ENCODE data around the gene ATG9A.

The ATG9A gene

DNA sequence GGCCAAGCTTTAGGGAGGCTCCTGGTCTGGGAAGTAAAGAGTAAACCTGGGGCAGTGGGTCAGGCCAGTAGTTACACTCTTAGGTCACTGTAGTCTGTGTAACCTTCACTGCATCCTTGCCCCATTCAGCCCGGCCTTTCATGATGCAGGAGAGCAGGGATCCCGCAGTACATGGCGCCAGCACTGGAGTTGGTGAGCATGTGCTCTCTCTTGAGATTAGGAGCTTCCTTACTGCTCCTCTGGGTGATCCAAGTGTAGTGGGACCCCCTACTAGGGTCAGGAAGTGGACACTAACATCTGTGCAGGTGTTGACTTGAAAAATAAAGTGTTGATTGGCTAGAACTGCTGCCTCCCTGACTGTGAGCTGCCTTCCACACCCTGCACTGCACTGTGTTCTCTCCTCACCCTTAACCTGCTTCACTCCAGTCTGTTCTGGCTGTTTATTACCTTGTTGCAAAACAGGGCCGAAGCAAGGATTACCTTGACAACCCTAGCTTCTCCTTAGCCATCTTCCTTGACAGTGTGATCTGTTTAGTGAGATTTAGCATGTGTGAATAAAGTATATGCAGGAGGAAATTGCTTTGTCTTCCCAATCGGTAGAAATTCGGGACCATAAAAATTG is 46.2 kb downstream of the ATG9A start:
- DNase-seq (ENCODE audit: low read depth): no peak
- no peak overlapping the region for H3K4me3 ChIP-seq (ENCODE audit: low read depth, low read length)
- no peak for TF ChIP-seq POLR2A (IDR thresholded peaks at IDR 0.05; ENCODE audit: extremely low read depth, insufficient read length)
- TF ChIP-seq, protein P1, sequence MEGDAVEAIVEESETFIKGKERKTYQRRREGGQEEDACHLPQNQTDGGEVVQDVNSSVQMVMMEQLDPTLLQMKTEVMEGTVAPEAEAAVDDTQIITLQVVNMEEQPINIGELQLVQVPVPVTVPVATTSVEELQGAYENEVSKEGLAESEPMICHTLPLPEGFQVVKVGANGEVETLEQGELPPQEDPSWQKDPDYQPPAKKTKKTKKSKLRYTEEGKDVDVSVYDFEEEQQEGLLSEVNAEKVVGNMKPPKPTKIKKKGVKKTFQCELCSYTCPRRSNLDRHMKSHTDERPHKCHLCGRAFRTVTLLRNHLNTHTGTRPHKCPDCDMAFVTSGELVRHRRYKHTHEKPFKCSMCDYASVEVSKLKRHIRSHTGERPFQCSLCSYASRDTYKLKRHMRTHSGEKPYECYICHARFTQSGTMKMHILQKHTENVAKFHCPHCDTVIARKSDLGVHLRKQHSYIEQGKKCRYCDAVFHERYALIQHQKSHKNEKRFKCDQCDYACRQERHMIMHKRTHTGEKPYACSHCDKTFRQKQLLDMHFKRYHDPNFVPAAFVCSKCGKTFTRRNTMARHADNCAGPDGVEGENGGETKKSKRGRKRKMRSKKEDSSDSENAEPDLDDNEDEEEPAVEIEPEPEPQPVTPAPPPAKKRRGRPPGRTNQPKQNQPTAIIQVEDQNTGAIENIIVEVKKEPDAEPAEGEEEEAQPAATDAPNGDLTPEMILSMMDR (IDR thresholded peaks at IDR 0.05; ENCODE audit: low read depth, low read length): no peak
- TF ChIP-seq, protein P2, sequence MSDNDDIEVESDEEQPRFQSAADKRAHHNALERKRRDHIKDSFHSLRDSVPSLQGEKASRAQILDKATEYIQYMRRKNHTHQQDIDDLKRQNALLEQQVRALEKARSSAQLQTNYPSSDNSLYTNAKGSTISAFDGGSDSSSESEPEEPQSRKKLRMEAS (IDR thresholded peaks at IDR 0.05; ENCODE audit: low read depth, low read length): no peak
- no peak for TF ChIP-seq MYC (IDR thresholded peaks at IDR 0.05; ENCODE audit: low read depth, low read length)

DNA sequence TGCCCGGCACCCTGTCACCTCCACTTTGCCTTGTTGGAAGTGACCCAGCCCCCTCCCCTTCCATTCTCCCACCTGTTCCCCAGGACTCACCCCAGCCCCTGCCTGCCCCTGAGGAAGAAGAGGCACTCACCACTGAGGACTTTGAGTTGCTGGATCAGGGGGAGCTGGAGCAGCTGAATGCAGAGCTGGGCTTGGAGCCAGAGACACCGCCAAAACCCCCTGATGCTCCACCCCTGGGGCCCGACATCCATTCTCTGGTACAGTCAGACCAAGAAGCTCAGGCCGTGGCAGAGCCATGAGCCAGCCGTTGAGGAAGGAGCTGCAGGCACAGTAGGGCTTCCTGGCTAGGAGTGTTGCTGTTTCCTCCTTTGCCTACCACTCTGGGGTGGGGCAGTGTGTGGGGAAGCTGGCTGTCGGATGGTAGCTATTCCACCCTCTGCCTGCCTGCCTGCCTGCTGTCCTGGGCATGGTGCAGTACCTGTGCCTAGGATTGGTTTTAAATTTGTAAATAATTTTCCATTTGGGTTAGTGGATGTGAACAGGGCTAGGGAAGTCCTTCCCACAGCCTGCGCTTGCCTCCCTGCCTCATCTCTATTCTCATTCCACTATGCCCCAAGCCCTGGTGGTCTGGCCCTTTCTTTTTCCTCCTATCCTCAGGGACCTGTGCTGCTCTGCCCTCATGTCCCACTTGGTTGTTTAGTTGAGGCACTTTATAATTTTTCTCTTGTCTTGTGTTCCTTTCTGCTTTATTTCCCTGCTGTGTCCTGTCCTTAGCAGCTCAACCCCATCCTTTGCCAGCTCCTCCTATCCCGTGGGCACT is 46.9 kb downstream of the ATG9A start:
- TF ChIP-seq, protein P2 (IDR thresholded peaks at IDR 0.05; ENCODE audit: low read depth, low read length): no peak
- TF ChIP-seq POLR2A (IDR thresholded peaks at IDR 0.05; ENCODE audit: extremely low read depth, insufficient read length): no peak
- TF ChIP-seq, protein P1 (IDR thresholded peaks at IDR 0.05; ENCODE audit: low read depth, low read length): no peak
- TF ChIP-seq MYC (IDR thresholded peaks at IDR 0.05; ENCODE audit: low read depth, low read length): no peak
- no peak overlapping the region for H3K4me3 ChIP-seq (ENCODE audit: low read depth, low read length)
- DNase-seq (ENCODE audit: low read depth): no peak

DNA sequence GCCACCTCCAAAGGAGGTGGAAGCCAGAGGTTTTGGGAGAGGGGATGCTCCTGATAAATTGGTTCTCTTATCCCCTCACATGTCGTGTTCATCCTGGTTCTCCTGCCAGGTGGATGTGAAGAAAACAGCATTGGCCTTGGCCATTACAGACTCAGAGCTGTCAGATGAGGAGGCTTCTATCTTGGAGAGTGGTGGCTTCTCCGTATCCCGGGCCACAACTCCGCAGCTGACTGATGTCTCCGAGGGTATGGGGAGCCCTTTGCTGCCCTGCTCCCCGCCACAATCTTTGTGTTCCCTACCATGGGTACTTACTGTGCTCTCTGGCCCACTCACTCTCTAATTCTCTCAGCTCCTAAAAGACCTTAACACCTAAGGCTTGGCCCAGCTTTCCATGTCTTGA is 47.9 kb downstream of the ATG9A start:
- DNase-seq (ENCODE audit: low read depth): no peak
- TF ChIP-seq, protein P1 (IDR thresholded peaks at IDR 0.05; ENCODE audit: low read depth, low read length): no peak
- no peak overlapping the region for H3K4me3 ChIP-seq (ENCODE audit: low read depth, low read length)

DNA sequence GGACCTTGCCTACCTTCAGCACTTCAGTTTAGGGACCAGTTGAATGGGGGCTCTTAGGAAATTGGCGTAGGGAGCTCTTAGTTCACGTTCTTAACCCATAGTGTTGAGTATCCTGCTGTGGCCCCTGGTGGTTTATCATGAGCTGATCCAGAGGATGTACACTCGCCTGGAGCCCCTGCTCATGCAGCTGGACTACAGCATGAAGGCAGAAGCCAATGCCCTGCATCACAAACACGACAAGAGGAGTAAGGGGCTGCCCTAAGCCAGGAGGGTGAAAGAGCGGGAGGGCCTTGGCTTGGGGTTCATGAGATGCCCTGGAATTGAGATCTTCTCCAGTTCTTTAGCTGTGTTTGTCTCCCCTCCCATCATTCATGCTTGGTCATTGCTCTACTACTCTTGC is 48.5 kb downstream of the ATG9A start:
- no peak for DNase-seq (ENCODE audit: low read depth)
- no peak overlapping the region for H3K4me3 ChIP-seq (ENCODE audit: low read depth, low read length)
- TF ChIP-seq, protein P1 (IDR thresholded peaks at IDR 0.05; ENCODE audit: low read depth, low read length): no peak
- TF ChIP-seq POLR2A (IDR thresholded peaks at IDR 0.05; ENCODE audit: extremely low read depth, insufficient read length) (no peak), MYC (IDR thresholded peaks at IDR 0.05; ENCODE audit: low read depth, low read length) (no peak)
- TF ChIP-seq, protein P2 (IDR thresholded peaks at IDR 0.05; ENCODE audit: low read depth, low read length): no peak

DNA sequence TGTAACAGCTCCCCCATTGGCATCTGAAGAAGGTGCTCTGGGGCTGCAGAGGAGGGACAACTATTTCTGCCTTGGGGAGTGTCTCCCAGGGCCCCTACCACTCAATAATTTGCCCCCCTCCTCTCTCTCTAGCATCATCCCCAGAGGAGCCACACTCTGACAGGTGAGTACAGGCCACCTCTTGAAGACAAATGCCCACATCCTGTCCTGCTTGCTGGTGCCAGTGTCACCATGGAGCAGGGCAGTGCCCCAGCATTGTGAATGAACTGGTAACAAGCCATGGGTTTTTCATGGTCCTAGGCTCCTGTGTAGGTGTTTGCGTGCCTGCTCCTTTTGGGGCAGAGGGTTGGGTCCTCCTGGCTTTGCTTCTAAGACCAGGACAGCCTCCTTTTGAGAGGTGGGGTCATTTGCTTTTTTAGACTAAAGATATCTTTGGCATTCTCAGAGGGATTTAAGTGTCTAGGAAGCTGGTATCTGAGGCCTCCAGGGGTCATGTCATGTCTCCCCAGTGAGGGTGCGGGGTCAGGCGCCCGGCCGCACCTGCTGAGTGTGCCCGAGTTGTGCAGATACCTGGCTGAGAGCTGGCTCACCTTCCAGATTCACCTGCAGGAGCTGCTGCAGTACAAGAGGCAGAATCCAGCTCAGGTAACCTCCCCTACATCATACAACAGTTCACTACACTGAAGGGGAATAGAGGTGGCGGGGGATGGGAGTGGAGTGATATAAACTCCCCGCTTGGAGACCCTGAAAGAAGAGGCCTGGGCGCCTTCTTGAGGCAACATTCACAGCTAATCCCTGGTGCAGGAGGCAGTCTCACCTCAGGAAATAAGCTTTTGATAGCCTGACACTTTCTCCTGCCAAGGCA is 49.6 kb downstream of the ATG9A start:
- H3K4me3 ChIP-seq (ENCODE audit: low read depth, low read length): peak overlapping the region; percentile 75
- DNase-seq (ENCODE audit: low read depth): no peak
- TF ChIP-seq, protein P1 (IDR thresholded peaks at IDR 0.05; ENCODE audit: low read depth, low read length): no peak
- TF ChIP-seq POLR2A (IDR thresholded peaks at IDR 0.05; ENCODE audit: extremely low read depth, insufficient read length): no peak
- TF ChIP-seq, protein P2 (IDR thresholded peaks at IDR 0.05; ENCODE audit: low read depth, low read length): no peak
- no peak for TF ChIP-seq MYC (IDR thresholded peaks at IDR 0.05; ENCODE audit: low read depth, low read length)
